Measurements from ENCODE around the gene RERG.

The RERG gene

GRCh38 chr12:15222219-15222618 is 1.0 kb upstream of the RERG start:
- DNase-seq (ENCODE audit: low read depth in 2 of 2): no peak
- no peak for TF ChIP-seq CTCF (IDR thresholded peaks at IDR 0.05; ENCODE audit: low read depth, low read length)
- H3K4me3 ChIP-seq (replicated peaks in 1 of 2; ENCODE audit: low read depth in 2 of 2, low read length in 2 of 2): no peak overlapping the region

- H3K4me3 ChIP-seq (replicated peaks in 1 of 2; ENCODE audit: low read depth in 2 of 2, low read length in 2 of 2): no peak overlapping the region
- no peak for TF ChIP-seq CTCF (IDR thresholded peaks at IDR 0.05; ENCODE audit: low read depth, low read length)
- no peak for DNase-seq (ENCODE audit: low read depth in 2 of 2)
Observed at GRCh38 chr12:15220451-15220850, 766 bp downstream of the RERG start.

GRCh38 chr12:15218794-15219193 is 2.4 kb downstream of the RERG start:
- H3K4me3 ChIP-seq (replicated peaks in 1 of 2; ENCODE audit: low read depth in 2 of 2, low read length in 2 of 2): no peak overlapping the region
- no peak for TF ChIP-seq CTCF (IDR thresholded peaks at IDR 0.05; ENCODE audit: low read depth, low read length)
- no peak for DNase-seq (ENCODE audit: low read depth in 2 of 2)

- H3K4me3 ChIP-seq (replicated peaks in 1 of 2; ENCODE audit: low read depth in 2 of 2, low read length in 2 of 2): no peak overlapping the region
- no peak for DNase-seq (ENCODE audit: low read depth in 2 of 2)
- TF ChIP-seq CTCF (IDR thresholded peaks at IDR 0.05; ENCODE audit: low read depth, low read length): no peak
Observed at GRCh38 chr12:15216036-15216889, 5.0 kb downstream of the RERG start.

- no peak overlapping the region for H3K4me3 ChIP-seq (replicated peaks in 1 of 2; ENCODE audit: low read depth in 2 of 2, low read length in 2 of 2)
- no peak for TF ChIP-seq CTCF (IDR thresholded peaks at IDR 0.05; ENCODE audit: low read depth, low read length)
- DNase-seq (ENCODE audit: low read depth in 2 of 2): no peak
Observed at GRCh38 chr12:15214851-15215601, 6.2 kb downstream of the RERG start.

GRCh38 chr12:15212930-15213329 is 8.3 kb downstream of the RERG start:
- DNase-seq (ENCODE audit: low read depth in 2 of 2): no peak
- H3K4me3 ChIP-seq (replicated peaks in 1 of 2; ENCODE audit: low read depth in 2 of 2, low read length in 2 of 2): no peak overlapping the region
- TF ChIP-seq CTCF (IDR thresholded peaks at IDR 0.05; ENCODE audit: low read depth, low read length): no peak
